ENCODE measurements around the gene UBALD1.

DNA sequence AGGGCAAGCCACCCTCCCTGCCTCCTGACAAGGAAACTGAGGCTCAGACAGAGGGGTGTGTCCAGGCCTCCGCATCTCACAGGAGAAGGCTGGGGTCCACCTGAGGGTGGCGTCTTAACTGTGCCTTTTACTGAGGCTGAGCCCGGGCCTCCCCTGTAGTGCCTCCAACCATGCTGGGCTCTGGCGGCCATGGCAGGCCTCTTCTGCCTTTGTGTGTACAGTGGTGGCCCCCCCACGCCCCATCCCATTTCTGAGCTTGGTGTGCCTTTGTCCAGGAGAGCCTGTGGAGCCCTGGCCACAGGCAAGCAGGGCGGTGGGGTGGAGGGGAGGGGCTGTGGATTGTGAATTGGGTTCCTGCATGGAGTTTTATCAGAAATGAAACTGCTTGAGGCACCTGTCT, 41.1 kb upstream of the UBALD1 start:
- TF ChIP-seq, protein P1, sequence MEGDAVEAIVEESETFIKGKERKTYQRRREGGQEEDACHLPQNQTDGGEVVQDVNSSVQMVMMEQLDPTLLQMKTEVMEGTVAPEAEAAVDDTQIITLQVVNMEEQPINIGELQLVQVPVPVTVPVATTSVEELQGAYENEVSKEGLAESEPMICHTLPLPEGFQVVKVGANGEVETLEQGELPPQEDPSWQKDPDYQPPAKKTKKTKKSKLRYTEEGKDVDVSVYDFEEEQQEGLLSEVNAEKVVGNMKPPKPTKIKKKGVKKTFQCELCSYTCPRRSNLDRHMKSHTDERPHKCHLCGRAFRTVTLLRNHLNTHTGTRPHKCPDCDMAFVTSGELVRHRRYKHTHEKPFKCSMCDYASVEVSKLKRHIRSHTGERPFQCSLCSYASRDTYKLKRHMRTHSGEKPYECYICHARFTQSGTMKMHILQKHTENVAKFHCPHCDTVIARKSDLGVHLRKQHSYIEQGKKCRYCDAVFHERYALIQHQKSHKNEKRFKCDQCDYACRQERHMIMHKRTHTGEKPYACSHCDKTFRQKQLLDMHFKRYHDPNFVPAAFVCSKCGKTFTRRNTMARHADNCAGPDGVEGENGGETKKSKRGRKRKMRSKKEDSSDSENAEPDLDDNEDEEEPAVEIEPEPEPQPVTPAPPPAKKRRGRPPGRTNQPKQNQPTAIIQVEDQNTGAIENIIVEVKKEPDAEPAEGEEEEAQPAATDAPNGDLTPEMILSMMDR (IDR thresholded peaks at IDR 0.05; ENCODE audit: low read depth, low read length, poor library complexity, severe bottlenecking) = no peak
- no peak for TF ChIP-seq EZH2phosphoT487 (IDR thresholded peaks at IDR 0.05; ENCODE audit: borderline replicate concordance, low read length)
